Heart right ventricle (tissue), 16 donors: Measurements from ENCODE around the gene PCDHGA11. TPM values are rescaled to one million over a fixed set of nuclear protein-coding genes. Genes with fewer than 3 reads are reported as not detected.
"Not testable (repeated sequence)": the region's sequence is repeated elsewhere in the genome, so short reads cannot be mapped to it uniquely, and the experiment has no call there.

Source experiments
- ATAC-seq, 8 donors: fragments of 200-7000 bp; cut with Tn5 transposase; one replicate each; pipeline ENCODE4 v1.9.1; 2020; ENCODE audit warnings: mild to moderate bottlenecking in 8 of 8, moderate library complexity in 8 of 8, moderate number of reproducible peaks in 1 of 8
- DNase-seq, 2 donors: peaks; one replicate each; pipeline ENCODE4 v3.0.0-alpha.2; 2020
- H3K27ac ChIP-seq, 10 donors: fragments of 200-600 bp; sonication (generic) in 2 of 10; one replicate each; pipeline versions ENCODE4 v1.5.0 to v1.8.0; 2020 to 2022; ENCODE audit warnings: mild to moderate bottlenecking in 3 of 10
- H3K27me3 ChIP-seq, 7 donors: fragments of 200-600 bp; one replicate each; pipeline ENCODE4 v1.8.0; 2021 to 2022; ENCODE audit warnings: mild to moderate bottlenecking in 2 of 7
- H3K36me3 ChIP-seq, 9 donors: fragments of 200-600 bp; sonication (generic) in 1 of 9; one replicate each; pipeline versions ENCODE4 v1.5.0 to v1.8.0; 2020 to 2022; ENCODE audit warnings: mild to moderate bottlenecking in 2 of 9
- H3K4me1 ChIP-seq, 9 donors: fragments of 200-600 bp; sonication (generic) in 1 of 9; one replicate each; pipeline versions ENCODE4 v1.5.0 to v1.8.0; 2020 to 2022; ENCODE audit warnings: mild to moderate bottlenecking in 4 of 9
- H3K4me3 ChIP-seq, 10 donors: fragments of 200-600 bp; sonication (generic) in 2 of 10; one replicate each; pipeline versions ENCODE4 v1.5.0 to v1.8.0; 2020 to 2022; ENCODE audit warnings: mild to moderate bottlenecking in 7 of 10, moderate library complexity in 2 of 10
- H3K9me3 ChIP-seq, 11 donors: fragments of 200-600 bp in 10 of 11; sonication (generic) in 2 of 11; one replicate each; pipeline versions ENCODE4 v1.5.0 to v1.8.0; 2013 to 2022; ENCODE audit warnings: mild to moderate bottlenecking in 2 of 11, control low read depth in 1 of 11, moderate library complexity in 1 of 11
- WGBS, 2 donors: extraction: QIAGEN DNeasy Blood & Tissue Kit; methylation state at CpG; one replicate each; pipeline ENCODE4 v1.1.7; 2013; ENCODE audit warnings: inconsistent platforms in 1 of 2; 5-methylcytosine and 5-hydroxymethylcytosine counted together
- intact Hi-C, 10 donors: fragments of 100-400 bp; cut with DNase I; formaldehyde crosslinking; loops; one replicate each; pipeline versions ENCODE4 v1.11.1 to v1.14.2; 2022
- polyA plus RNA-seq, 2 donors: library from polyadenylated mRNA; stranded (reverse); fragments of 200-250 nt; gene quantifications; one replicate each; pipeline ENCODE4 v1.2.3, GENCODE V29; 2013
- total RNA-seq, 10 donors: library from RNA; stranded (reverse); fragmentation: NEBNext Ultra II Directional in 3 of 10; extraction: Animal tissue kit (Norgen Biotek cat#: 25700) in 3 of 10; gene quantifications; one replicate each; pipeline versions ENCODE4 v1.2.1 to v1.2.4, GENCODE V29; 2021 to 2023
- TF ChIP-seq, protein P1 (sequence below), 9 donors: fragments of 200-600 bp; sonication (generic) in 2 of 9; IDR thresholded peaks; one replicate each; pipeline versions ENCODE4 v1.5.0 to v1.8.0; 2021 to 2022; ENCODE audit warnings: antibody characterized with exemption in 9 of 9, mild to moderate bottlenecking in 5 of 9, moderate library complexity in 1 of 9
- donor health status: Arrhythmogenic right ventricular cardiomyopathy.
- donor health status: ischemic (EF 13 %, LVEDD 7.1; RV severe dilation, severe dysfunction).
- donor health status: healthy with polysubstance abuse.
- donor health status: DM: no; HTN: yes; CAD: no.
- donor health status: DM: no; HTN: no; CAD: no.
- donor health status: ischemic (EF 25% LVEDD 6.9; RV normal size, moderate dysfunction).
- donor health status: ischemic (EF 25% LVEDD 5.7; RV mildly dilated, moderate dysfunction).
- donor health status: healthy.
- donor health status: DM: yes; HTN: yes; CAD: no.
- donor health status: Ischemic cardiomyopathy.
- donor health status: ischemic (EF 35%, LVEDD 5.7; RV mildly dilated, moderate dysfunction).
- donor health status: nonischemic (EF 11% LVEDD 7.7; RV severe dilation, severe dysfunction).
- donor health status: DM: yes; HTN: yes; CAD: no.
- donor health status: PGD.
- donor health status: ischemic (EF 29% LVEDD 5.4; RV normal size, mild dysfunction).
- donor health status: nonischemic (EF 23%, LVEDD 6.1; RV moderate dilation, normal function).

The PCDHGA11 gene
- total and polyA plus RNA-seq, 12 donors, result 0.74 to 8.5 (median 5.4) TPM

DNA sequence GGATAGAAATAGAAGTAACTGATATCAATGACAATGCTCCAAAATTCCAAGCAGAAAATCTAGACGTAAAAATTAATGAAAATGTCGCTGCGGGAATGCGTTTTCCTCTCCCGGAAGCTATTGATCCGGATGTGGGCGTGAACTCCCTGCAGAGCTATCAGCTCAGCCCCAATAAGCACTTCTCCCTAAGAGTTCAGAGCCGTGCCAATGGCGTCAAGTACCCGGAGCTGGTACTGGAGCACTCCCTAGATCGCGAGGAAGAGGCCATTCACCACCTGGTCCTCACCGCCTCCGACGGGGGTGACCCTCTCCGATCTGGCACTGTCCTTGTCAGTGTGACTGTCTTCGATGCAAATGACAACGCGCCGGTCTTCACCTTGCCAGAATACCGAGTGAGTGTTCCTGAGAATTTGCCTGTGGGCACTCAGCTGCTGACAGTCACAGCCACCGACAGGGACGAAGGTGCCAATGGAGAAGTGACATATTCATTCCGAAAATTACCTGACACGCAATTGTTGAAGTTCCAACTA is 7.2 kb upstream of the PCDHGA11 start:
- 23 to 26% methylated on average over 25 of the region's 25 CpGs for WGBS, 2 donors
- ATAC-seq, result peak in 4 of 8 donors; percentile 12 to 57 (median 24)
- TF ChIP-seq, protein P1, sequence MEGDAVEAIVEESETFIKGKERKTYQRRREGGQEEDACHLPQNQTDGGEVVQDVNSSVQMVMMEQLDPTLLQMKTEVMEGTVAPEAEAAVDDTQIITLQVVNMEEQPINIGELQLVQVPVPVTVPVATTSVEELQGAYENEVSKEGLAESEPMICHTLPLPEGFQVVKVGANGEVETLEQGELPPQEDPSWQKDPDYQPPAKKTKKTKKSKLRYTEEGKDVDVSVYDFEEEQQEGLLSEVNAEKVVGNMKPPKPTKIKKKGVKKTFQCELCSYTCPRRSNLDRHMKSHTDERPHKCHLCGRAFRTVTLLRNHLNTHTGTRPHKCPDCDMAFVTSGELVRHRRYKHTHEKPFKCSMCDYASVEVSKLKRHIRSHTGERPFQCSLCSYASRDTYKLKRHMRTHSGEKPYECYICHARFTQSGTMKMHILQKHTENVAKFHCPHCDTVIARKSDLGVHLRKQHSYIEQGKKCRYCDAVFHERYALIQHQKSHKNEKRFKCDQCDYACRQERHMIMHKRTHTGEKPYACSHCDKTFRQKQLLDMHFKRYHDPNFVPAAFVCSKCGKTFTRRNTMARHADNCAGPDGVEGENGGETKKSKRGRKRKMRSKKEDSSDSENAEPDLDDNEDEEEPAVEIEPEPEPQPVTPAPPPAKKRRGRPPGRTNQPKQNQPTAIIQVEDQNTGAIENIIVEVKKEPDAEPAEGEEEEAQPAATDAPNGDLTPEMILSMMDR (IDR thresholded peaks at IDR 0.05), result no peak
- peaks cover 0 to 56% (median 0%) of the 10 kb centered on the region in 9 donors for H3K36me3 ChIP-seq
- H3K9me3 ChIP-seq, result peaks cover 0 to 100% (median 45%) of the 10 kb centered on the region in 11 donors
- no peak for DNase-seq
- intact Hi-C loops, result loop anchor here in 4 of 10 donors (5.0 to 10.0 kb wide), 4 partner anchors 111 to 199 kb away; partner anchors contain the start of gene PCDHB13 (in 1 of the 4)
- peaks cover 0 to 96% (median 0%) of the 10 kb centered on the region in 7 donors for H3K27me3 ChIP-seq
- H3K4me3 ChIP-seq, result peak overlapping the region in 8 of 10 donors; percentile 9 to 48 (median 36)
- peaks cover 0 to 25% (median 5%) of the 10 kb centered on the region in 9 donors for H3K4me1 ChIP-seq
- peak overlapping the region in 1 of 10 donors; percentile 1 for H3K27ac ChIP-seq

GRCh38 chr5:141414548-141415274 is 6.1 kb upstream of the PCDHGA11 start:
- not testable (repeated sequence) for ATAC-seq, H3K4me3 ChIP-seq, DNase-seq, H3K27ac ChIP-seq
- intact Hi-C loops, result loop anchor here in 8 of 10 donors (5.0 to 10.0 kb wide), 7 partner anchors 108 to 200 kb away; partner anchors contain the start of gene PCDHB13 (in 1 of the 8)
- 45 to 58% methylated on average over 41 to 46 of the region's 46 CpGs for WGBS, 2 donors
- Histone ChIP-seq H3K9me3 (peaks cover 0 to 100% (median 45%) of the 10 kb centered on the region in 11 donors), H3K36me3 (peaks cover 0 to 56% (median 0%) of the 10 kb centered on the region in 9 donors), H3K27me3 (peaks cover 0 to 96% (median 0%) of the 10 kb centered on the region in 7 donors), H3K4me1 (peaks cover 0 to 25% (median 5%) of the 10 kb centered on the region in 9 donors)

GRCh38 chr5:141415275-141415618 is 5.6 kb upstream of the PCDHGA11 start:
- H3K4me3 ChIP-seq, result not testable (repeated sequence)

DNA sequence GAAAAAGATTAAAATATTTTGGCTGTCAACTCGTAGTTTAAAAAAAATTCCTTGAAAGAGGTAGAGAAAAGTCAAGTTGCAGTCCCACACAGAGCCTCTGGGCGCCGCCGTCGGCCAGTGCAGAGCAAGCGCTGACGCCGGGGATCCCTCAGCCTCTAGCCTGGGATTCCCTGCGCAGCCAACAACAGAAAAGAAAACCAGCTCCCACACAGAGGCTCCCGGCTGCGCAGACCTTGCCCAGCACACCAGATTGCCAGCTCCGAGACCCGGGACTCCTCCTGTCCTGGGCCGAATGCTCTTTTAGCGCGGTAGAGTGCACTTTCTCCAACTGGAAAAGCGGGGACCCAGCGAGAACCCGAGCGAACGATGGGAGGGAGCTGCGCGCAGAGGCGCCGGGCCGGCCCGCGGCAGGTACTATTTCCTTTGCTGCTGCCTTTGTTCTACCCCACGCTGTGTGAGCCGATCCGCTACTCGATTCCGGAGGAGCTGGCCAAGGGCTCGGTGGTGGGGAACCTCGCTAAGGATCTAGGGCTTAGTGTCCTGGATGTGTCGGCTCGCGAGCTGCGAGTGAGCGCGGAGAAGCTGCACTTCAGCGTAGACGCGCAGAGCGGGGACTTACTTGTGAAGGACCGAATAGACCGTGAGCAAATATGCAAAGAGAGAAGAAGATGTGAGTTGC is 3.2 kb upstream of the PCDHGA11 start, which contains the start of gene PCDHGB7:
PCDHGB7 (plus strand) TSS at position 184 of the 679 bp plus-strand sequence; CDS start at position 367, 183 bp downstream.
- DNase-seq (peak; percentile 66 to 79), ATAC-seq (peak; percentile 90 to 94 (median 94))
- TF ChIP-seq, protein P1 (IDR thresholded peaks at IDR 0.05), result peak; percentile 62 to 83 (median 76)
- Histone ChIP-seq H3K9me3 (peaks cover 0 to 100% (median 63%) of the 10 kb centered on the region in 11 donors), H3K4me1 (peaks cover 0 to 37% (median 5%) of the 10 kb centered on the region in 9 donors), H3K27ac (peak within 1 kb of the TSS in 9 of 10 donors; percentile 30 to 78 (median 56)), H3K36me3 (peaks cover 0 to 42% (median 0%) of the 10 kb centered on the region in 9 donors), H3K4me3 (peak within 1 kb of the TSS; percentile 20 to 55 (median 51)), H3K27me3 (peaks cover 0 to 100% (median 0%) of the 10 kb centered on the region in 7 donors)
- 12 to 13% methylated on average over 40 to 46 of the region's 47 CpGs for WGBS, 2 donors
- intact Hi-C loops, result loop anchor here in 9 of 10 donors (1.0 to 10.0 kb wide), 9 partner anchors 105 to 203 kb away; partner anchors contain the start of gene PCDHB13 (in 1 of the 9)

More at GRCh38 chr5:141415275-141415618, 5.6 kb upstream of the PCDHGA11 start:
- ATAC-seq, H3K27ac ChIP-seq, DNase-seq: not testable (repeated sequence)
- 43 to 45% methylated on average over 24 of the region's 24 CpGs for WGBS, 2 donors
- peaks cover 0 to 100% (median 45%) of the 10 kb centered on the region in 11 donors for H3K9me3 ChIP-seq
- peaks cover 0 to 96% (median 0%) of the 10 kb centered on the region in 7 donors for H3K27me3 ChIP-seq
- peaks cover 0 to 53% (median 0%) of the 10 kb centered on the region in 9 donors for H3K36me3 ChIP-seq
- intact Hi-C loops, result loop anchor here in 8 of 10 donors (5.0 to 10.0 kb wide), 7 partner anchors 107 to 200 kb away; partner anchors contain the start of gene PCDHB13 (in 1 of the 8)
- peaks cover 0 to 25% (median 5%) of the 10 kb centered on the region in 9 donors for H3K4me1 ChIP-seq
